ENCODE measurements around the gene PCBP3.
"Not testable (repeated sequence)": the region's sequence is repeated elsewhere in the genome, so short reads cannot be mapped to it uniquely, and the experiment has no call there.

The PCBP3 gene

DNA sequence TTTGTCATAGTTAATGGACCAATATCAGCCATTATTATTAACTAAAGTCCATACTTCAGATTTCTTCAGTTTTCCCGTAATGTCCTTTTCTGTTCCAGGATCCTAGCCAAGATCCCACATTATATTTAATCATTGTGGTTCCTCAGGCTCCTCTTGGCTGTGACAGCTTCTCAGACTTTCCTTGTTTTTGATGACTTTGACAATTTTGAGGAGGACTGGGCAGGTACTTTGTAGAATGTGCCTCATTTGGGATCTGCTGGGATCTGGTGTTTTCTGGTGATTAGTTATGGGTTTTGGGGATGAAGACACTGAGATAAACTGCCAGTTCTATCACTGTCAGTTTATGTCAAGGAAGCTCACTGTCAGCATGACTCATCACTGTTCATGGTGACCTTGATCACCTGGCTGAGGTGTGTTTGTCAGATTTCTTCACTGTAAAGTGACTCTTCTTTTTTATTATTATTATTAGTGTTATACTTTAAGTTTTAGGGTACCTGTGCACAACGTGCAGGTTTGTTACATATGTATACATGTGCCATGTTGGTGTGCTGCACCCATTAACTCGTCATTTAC is 66.3 kb downstream of the PCBP3 start:
- Histone ChIP-seq H3K27me3 (ENCODE audit: control insufficient read depth, insufficient read depth, low read length) (no peaks in the 10 kb centered on the region), H3K36me3 (ENCODE audit: control insufficient read depth, insufficient read depth, low read length) (no peaks in the 10 kb centered on the region), H3K4me3 (ENCODE audit: low read depth, low read length) (no peak overlapping the region), H3K9ac (ENCODE audit: low read depth, low read length) (no peak overlapping the region), H3K9me3 (ENCODE audit: control insufficient read depth, insufficient read depth, low read length) (no peaks in the 10 kb centered on the region), H3K4me1 (ENCODE audit: control insufficient read depth, insufficient read depth, low read length) (no peaks in the 10 kb centered on the region)

DNA sequence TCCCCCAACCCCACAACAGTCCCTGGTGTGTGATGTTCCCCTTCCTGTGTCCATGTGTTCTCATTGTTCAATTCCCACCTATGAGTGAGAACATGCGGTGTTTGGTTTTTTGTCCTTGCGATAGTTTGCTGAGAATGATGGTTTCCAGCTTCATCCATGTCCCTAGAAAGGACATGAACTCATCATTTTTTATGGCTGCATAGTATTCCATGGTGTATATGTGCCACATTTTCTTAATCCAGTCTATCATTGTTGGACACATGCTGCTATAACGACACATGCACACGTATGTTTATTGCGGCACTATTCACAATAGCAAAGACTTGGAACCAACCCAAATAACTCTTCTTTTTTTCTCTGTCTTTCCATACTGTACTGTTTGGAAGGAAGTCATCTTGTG is 66.8 kb downstream of the PCBP3 start:
- not testable (repeated sequence) for H3K4me3 ChIP-seq (ENCODE audit: low read depth, low read length); H3K4me1 ChIP-seq (ENCODE audit: control insufficient read depth, insufficient read depth, low read length); H3K9me3 ChIP-seq (ENCODE audit: control insufficient read depth, insufficient read depth, low read length); H3K36me3 ChIP-seq (ENCODE audit: control insufficient read depth, insufficient read depth, low read length); H3K9ac ChIP-seq (ENCODE audit: low read depth, low read length); H3K27me3 ChIP-seq (ENCODE audit: control insufficient read depth, insufficient read depth, low read length)

DNA sequence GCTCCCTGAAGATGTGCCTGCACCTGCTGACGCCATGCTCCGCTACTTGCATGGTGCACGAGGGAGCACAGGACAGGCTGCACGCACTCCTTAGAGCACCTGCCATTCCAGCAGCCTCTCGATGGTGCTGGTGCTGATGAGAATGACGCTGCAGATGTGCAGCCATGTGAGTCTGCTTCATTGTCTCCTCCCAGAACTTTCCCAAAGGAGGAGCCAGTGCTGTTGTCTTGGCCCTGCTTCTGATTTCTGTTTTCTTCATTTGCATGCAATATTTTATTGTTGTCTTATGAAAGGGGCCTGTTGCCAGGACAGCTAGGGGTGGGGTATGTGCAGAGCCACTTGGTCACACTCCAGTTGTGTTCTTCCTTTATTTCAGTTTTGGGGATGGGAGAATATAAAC is 70.1 kb downstream of the PCBP3 start:
- Histone ChIP-seq H3K9me3 (ENCODE audit: control insufficient read depth, insufficient read depth, low read length) (no peaks in the 10 kb centered on the region), H3K36me3 (ENCODE audit: control insufficient read depth, insufficient read depth, low read length) (no peaks in the 10 kb centered on the region), H3K9ac (ENCODE audit: low read depth, low read length) (no peak overlapping the region)

DNA sequence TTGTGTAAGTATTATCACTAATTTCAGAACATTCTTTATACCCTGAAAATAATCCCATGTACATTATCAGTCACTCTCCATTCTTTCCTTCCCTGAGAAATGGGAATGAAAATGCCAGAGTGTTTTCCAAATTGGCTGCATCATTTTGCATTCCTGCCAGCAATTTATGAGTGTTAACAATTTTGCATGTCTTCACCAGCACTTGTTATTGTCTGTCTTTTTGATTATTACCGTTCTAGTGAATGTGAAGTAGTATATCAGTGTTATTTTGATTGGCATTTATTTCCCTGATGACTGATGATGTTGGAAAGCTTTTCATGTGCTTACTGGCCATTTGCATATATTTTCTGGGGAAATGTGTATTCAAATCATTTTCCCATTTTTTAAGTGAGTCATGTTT is 71.9 kb downstream of the PCBP3 start:
- Histone ChIP-seq H3K36me3 (ENCODE audit: control insufficient read depth, insufficient read depth, low read length) (no peaks in the 10 kb centered on the region), H3K4me1 (ENCODE audit: control insufficient read depth, insufficient read depth, low read length) (no peaks in the 10 kb centered on the region), H3K4me3 (ENCODE audit: low read depth, low read length) (no peak overlapping the region), H3K9me3 (ENCODE audit: control insufficient read depth, insufficient read depth, low read length) (no peaks in the 10 kb centered on the region), H3K9ac (ENCODE audit: low read depth, low read length) (no peak overlapping the region), H3K27me3 (ENCODE audit: control insufficient read depth, insufficient read depth, low read length) (no peaks in the 10 kb centered on the region)

More for the DNA sequence above, 70.1 kb downstream of the PCBP3 start:
- no peak overlapping the region for H3K4me3 ChIP-seq (ENCODE audit: low read depth, low read length)
- no peaks in the 10 kb centered on the region for H3K4me1 ChIP-seq (ENCODE audit: control insufficient read depth, insufficient read depth, low read length)
- H3K27me3 ChIP-seq (ENCODE audit: control insufficient read depth, insufficient read depth, low read length): no peaks in the 10 kb centered on the region

DNA sequence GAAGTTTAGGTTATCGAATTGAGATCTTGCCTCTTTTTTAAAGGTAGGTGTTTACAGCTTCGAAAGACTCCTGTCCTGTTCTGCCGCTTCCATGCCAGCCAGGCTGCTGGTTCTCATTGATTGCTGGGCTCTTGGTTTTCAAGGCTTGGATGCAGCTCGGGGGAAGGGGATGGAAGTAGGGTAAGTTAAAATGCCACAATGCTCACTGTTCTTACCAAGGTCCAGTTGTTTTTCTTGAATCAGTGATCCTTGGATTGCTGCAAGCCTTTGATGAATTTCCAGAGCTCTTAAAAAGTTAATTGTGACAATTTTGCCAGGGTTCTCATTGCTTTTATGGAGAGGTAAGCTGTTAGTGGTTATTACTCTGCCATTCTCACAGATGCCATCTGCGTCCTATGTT is 74.9 kb downstream of the PCBP3 start:
- no peaks in the 10 kb centered on the region for H3K36me3 ChIP-seq (ENCODE audit: control insufficient read depth, insufficient read depth, low read length)
- no peak overlapping the region for H3K4me3 ChIP-seq (ENCODE audit: low read depth, low read length)
- no peaks in the 10 kb centered on the region for H3K9me3 ChIP-seq (ENCODE audit: control insufficient read depth, insufficient read depth, low read length)
- H3K27me3 ChIP-seq (ENCODE audit: control insufficient read depth, insufficient read depth, low read length): no peaks in the 10 kb centered on the region
- no peaks in the 10 kb centered on the region for H3K4me1 ChIP-seq (ENCODE audit: control insufficient read depth, insufficient read depth, low read length)
- H3K9ac ChIP-seq (ENCODE audit: low read depth, low read length): no peak overlapping the region

DNA sequence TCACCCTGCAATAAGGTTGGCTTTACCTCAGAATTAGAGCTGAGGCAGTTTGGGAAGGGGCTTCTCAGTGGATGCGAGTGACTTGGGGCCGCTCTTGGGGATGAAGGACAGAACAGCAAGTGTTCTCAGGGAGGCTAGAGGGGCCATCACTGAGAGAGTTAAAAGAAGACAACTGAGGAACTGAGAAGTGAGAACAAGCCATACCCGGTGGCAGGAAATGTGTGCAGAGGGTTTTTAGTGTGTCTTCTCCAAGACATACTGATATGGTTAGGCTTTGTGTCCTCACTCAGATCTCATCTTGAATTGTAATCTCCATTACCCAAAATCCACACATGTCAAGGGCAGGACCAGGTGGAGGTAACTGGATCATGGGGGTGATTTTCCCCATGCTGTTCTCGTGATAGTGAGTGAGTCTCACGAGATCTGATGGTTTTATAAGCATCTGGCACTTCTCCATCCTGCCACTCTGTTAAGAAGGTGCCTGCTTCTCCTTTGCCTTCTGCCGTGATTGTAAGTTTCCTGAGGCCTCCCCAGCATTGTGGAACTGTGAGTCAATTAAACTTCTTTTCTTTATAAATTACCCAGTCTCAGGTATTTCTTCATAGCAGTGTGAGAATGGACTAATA is 75.8 kb downstream of the PCBP3 start:
- no peaks in the 10 kb centered on the region for H3K27me3 ChIP-seq (ENCODE audit: control insufficient read depth, insufficient read depth, low read length)
- H3K9me3 ChIP-seq (ENCODE audit: control insufficient read depth, insufficient read depth, low read length): no peaks in the 10 kb centered on the region
- H3K9ac ChIP-seq (ENCODE audit: low read depth, low read length): no peak overlapping the region
- peaks cover 4% of the 10 kb centered on the region for H3K4me1 ChIP-seq (ENCODE audit: control insufficient read depth, insufficient read depth, low read length)
- no peak overlapping the region for H3K4me3 ChIP-seq (ENCODE audit: low read depth, low read length)
- H3K36me3 ChIP-seq (ENCODE audit: control insufficient read depth, insufficient read depth, low read length): no peaks in the 10 kb centered on the region

DNA sequence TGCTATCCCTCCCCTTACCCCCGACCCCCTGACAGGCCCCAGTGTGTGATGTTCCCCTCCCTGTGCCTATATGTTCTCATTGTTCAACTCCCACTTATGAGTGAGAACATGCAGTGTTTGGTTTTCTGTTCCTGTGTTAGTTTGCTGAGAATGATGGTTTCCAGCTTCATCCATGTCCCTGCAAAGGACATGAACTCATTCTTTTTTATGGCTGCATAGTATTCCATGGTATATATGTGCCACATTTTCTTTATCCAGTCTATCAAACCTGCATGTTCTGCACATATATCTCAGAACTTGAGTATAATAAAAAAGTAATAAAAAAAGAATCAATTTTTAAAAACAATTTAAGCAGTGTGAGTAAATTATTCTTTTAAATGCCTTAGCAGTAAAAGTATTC is 76.7 kb downstream of the PCBP3 start:
- not testable (repeated sequence) for H3K9ac ChIP-seq (ENCODE audit: low read depth, low read length); H3K27me3 ChIP-seq (ENCODE audit: control insufficient read depth, insufficient read depth, low read length); H3K4me1 ChIP-seq (ENCODE audit: control insufficient read depth, insufficient read depth, low read length); H3K9me3 ChIP-seq (ENCODE audit: control insufficient read depth, insufficient read depth, low read length); H3K4me3 ChIP-seq (ENCODE audit: low read depth, low read length); H3K36me3 ChIP-seq (ENCODE audit: control insufficient read depth, insufficient read depth, low read length)

DNA sequence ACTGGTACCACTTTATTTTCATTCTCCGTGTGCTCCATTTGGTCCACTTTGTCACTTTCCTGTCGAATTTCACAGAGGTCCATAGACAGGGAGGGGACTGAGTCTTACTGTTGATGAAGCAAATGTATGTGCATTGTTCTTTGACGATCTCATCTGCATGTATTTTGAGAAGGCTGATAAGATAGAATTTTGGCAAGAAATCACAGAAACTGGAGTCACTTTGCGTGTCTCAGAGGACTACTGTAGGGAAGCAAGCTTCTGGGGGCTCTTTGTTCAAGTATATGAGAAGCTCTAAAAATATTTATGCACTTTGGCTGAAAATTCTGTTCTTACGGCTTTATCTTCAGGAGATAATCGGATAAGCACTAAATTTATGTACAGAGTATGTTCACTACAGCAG is 78.1 kb downstream of the PCBP3 start:
- Histone ChIP-seq H3K4me1 (ENCODE audit: control insufficient read depth, insufficient read depth, low read length) (peaks cover 4% of the 10 kb centered on the region), H3K9ac (ENCODE audit: low read depth, low read length) (no peak overlapping the region)

DNA sequence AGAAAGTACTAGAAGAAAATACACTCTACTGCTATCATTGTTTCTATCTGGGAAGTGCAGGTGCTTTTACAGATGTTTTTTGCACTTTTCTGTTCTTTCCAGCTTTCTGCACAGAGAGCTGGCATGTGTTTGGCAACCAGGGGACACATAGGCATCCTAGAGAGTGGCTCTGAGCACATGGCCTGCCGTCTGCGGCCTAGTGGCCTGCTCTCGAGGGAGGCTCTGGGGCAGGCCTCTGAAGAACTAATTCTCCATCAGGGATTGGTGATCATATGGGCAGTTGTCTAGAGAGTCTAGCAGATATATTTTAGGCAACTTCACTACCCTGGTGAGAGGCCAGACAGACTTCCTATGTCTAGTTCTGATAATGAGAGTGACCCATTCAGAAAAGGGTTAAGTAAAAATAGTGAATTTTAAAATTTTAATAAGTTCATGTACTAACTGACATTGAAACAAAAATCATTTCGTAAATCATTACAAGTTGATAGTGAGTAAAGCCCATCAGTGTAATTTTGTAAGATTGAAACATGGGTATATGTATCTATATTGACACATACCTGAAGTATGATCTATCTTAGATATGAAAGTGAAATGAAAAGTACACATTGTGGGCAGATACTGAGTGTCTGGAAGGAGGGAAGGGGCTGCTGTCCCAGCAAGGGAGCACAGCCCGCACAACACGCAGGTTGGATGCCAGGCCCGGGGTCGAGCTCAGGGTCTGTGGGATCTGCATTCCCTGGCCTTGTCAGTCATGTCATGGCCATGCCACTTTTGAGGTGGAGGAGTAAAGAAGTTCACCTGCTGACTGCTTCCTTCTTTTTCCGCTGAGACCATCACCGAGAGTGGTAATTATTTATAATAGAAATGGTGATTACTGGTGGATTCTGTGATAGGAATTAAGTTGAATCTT is 79.8 kb downstream of the PCBP3 start:
- Histone ChIP-seq H3K27me3 (ENCODE audit: control insufficient read depth, insufficient read depth, low read length) (no peaks in the 10 kb centered on the region), H3K4me3 (ENCODE audit: low read depth, low read length) (no peak overlapping the region), H3K9me3 (ENCODE audit: control insufficient read depth, insufficient read depth, low read length) (no peaks in the 10 kb centered on the region), H3K4me1 (ENCODE audit: control insufficient read depth, insufficient read depth, low read length) (peaks cover 4% of the 10 kb centered on the region), H3K36me3 (ENCODE audit: control insufficient read depth, insufficient read depth, low read length) (no peaks in the 10 kb centered on the region), H3K9ac (ENCODE audit: low read depth, low read length) (no peak overlapping the region)

More for the DNA sequence above, 78.1 kb downstream of the PCBP3 start:
- H3K36me3 ChIP-seq (ENCODE audit: control insufficient read depth, insufficient read depth, low read length): no peaks in the 10 kb centered on the region
- H3K27me3 ChIP-seq (ENCODE audit: control insufficient read depth, insufficient read depth, low read length): no peaks in the 10 kb centered on the region
- H3K4me3 ChIP-seq (ENCODE audit: low read depth, low read length): no peak overlapping the region
- H3K9me3 ChIP-seq (ENCODE audit: control insufficient read depth, insufficient read depth, low read length): no peaks in the 10 kb centered on the region

DNA sequence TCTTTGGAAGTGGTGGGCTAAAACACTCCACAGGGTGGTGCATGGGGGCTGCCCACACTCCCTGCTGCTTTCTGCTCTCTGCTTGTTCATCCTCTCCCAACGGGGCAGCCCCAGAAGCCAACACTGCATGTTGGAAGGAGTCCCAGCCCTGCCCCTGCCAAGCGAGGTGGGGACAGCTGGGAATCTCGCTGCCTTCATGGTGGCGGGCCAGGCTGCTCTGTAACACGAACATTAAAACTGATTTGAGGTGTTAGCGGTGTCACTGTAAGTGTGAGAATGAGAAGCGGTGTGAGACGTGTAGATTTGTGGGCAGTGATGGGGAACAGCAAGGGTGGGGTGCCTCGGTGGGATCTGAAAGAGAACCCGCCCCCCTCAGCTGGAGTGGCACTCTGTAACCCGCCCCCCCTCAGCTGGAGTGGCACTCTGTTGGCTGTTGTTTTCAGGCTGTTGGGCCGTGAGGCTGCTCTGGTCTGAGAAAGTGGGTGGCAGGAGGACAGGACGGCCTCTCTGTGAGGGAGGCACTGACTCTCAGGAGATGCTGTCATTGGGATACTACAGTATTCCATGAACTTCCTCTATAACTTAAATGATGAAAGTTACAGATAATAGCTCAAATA is 80.9 kb downstream of the PCBP3 start:
- peaks cover 4% of the 10 kb centered on the region for H3K4me1 ChIP-seq (ENCODE audit: control insufficient read depth, insufficient read depth, low read length)
- no peaks in the 10 kb centered on the region for H3K36me3 ChIP-seq (ENCODE audit: control insufficient read depth, insufficient read depth, low read length)
- H3K4me3 ChIP-seq (ENCODE audit: low read depth, low read length): no peak overlapping the region
- no peak overlapping the region for H3K9ac ChIP-seq (ENCODE audit: low read depth, low read length)
- no peaks in the 10 kb centered on the region for H3K27me3 ChIP-seq (ENCODE audit: control insufficient read depth, insufficient read depth, low read length)
- no peaks in the 10 kb centered on the region for H3K9me3 ChIP-seq (ENCODE audit: control insufficient read depth, insufficient read depth, low read length)

DNA sequence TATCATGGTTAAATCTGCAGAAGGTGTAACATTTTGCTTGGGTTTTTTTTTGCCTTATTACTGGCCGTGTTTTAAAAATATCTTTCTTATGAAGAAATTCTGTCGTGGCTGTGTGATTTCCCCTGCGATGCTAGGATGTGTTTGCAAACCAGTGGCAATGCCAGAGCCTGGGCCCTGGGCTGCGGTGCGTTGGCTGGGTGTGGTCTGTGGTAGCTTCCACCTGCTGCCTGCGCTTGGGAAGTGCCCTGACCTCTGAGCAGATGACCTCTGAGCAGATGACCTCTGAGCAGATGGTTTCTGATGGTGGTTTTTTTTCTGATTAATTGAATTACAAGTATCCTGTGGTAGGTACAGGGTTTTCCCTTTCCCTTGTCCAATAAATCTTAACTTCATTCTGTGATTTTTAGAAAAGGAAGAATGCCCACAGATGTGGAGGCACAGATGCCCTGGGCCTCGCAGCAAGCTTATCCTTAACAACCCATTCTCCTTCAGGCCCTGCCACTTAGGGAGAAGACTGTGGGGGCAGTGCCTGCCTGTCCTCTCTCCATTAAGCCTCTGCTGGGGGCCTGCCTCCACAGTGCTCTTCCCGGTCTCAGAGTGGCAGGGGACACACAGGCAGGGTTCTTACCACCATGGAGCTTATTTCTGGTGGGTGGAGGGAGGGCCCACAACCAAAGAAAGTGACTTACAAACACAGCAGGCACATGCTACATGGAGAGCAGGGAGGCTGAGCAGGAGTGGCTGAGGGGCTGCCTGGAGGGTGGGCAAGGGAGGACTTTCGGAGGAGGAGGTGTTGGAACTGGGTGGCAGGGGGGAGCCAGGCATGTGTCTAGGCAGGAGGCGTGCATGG is 81.7 kb downstream of the PCBP3 start:
- no peaks in the 10 kb centered on the region for H3K9me3 ChIP-seq (ENCODE audit: control insufficient read depth, insufficient read depth, low read length)
- no peaks in the 10 kb centered on the region for H3K36me3 ChIP-seq (ENCODE audit: control insufficient read depth, insufficient read depth, low read length)
- no peak overlapping the region for H3K4me3 ChIP-seq (ENCODE audit: low read depth, low read length)
- no peak overlapping the region for H3K9ac ChIP-seq (ENCODE audit: low read depth, low read length)
- H3K27me3 ChIP-seq (ENCODE audit: control insufficient read depth, insufficient read depth, low read length): no peaks in the 10 kb centered on the region
- peaks cover 4% of the 10 kb centered on the region for H3K4me1 ChIP-seq (ENCODE audit: control insufficient read depth, insufficient read depth, low read length)

Data from iPS-15b (cell line).